ENCODE measurements around the gene CHST10.

CHST10 gene

GRCh38 chr2:100407563-100407962, 9.9 kb downstream of the CHST10 start:
- no peaks in the 10 kb centered on the region for H3K9me3 Mint-ChIP-seq
- H3K27me3 Mint-ChIP-seq = no peaks in the 10 kb centered on the region
- H3K36me3 Mint-ChIP-seq = peaks cover 61% of the 10 kb centered on the region
- no peak overlapping the region for H3K27ac Mint-ChIP-seq
- H3K4me3 Mint-ChIP-seq = no peak overlapping the region
- no peak for ATAC-seq
- H3K4me1 Mint-ChIP-seq = peaks cover 6% of the 10 kb centered on the region

GRCh38 chr2:100407073-100407472, 10.4 kb downstream of the CHST10 start:
- Mint-ChIP-seq H3K36me3 (peaks cover 64% of the 10 kb centered on the region), H3K9me3 (no peaks in the 10 kb centered on the region), H3K27ac (no peak overlapping the region), H3K4me3 (no peak overlapping the region), H3K27me3 (no peaks in the 10 kb centered on the region), H3K4me1 (peaks cover 6% of the 10 kb centered on the region)
- no peak for ATAC-seq

GRCh38 chr2:100406120-100406508, 11.4 kb downstream of the CHST10 start:
- no peaks in the 10 kb centered on the region for H3K9me3 Mint-ChIP-seq

GRCh38 chr2:100405403-100406119, 11.9 kb downstream of the CHST10 start:
- Mint-ChIP-seq H3K4me3 (no peak overlapping the region), H3K9me3 (no peaks in the 10 kb centered on the region), H3K27me3 (no peaks in the 10 kb centered on the region), H3K27ac (no peak overlapping the region), H3K36me3 (peaks cover 75% of the 10 kb centered on the region), H3K4me1 (peaks cover 6% of the 10 kb centered on the region)
- no peak for ATAC-seq

More at GRCh38 chr2:100406120-100406508, 11.4 kb downstream of the CHST10 start:
- Mint-ChIP-seq H3K27ac (no peak overlapping the region), H3K36me3 (peaks cover 74% of the 10 kb centered on the region), H3K4me3 (no peak overlapping the region), H3K4me1 (peaks cover 6% of the 10 kb centered on the region), H3K27me3 (no peaks in the 10 kb centered on the region)
- no peak for ATAC-seq

GRCh38 chr2:100404411-100404810, 13.1 kb downstream of the CHST10 start:
- no peak overlapping the region for H3K27ac Mint-ChIP-seq
- no peaks in the 10 kb centered on the region for H3K9me3 Mint-ChIP-seq
- H3K27me3 Mint-ChIP-seq = no peaks in the 10 kb centered on the region
- no peaks in the 10 kb centered on the region for H3K4me1 Mint-ChIP-seq
- no peak overlapping the region for H3K4me3 Mint-ChIP-seq
- peaks cover 74% of the 10 kb centered on the region for H3K36me3 Mint-ChIP-seq
- no peak for ATAC-seq

GRCh38 chr2:100403722-100404121, 13.7 kb downstream of the CHST10 start:
- Mint-ChIP-seq H3K27ac (no peak overlapping the region), H3K27me3 (no peaks in the 10 kb centered on the region), H3K4me3 (no peak overlapping the region), H3K9me3 (no peaks in the 10 kb centered on the region), H3K4me1 (no peaks in the 10 kb centered on the region), H3K36me3 (peaks cover 74% of the 10 kb centered on the region)
- no peak for ATAC-seq

GRCh38 chr2:100401268-100401667, 16.2 kb downstream of the CHST10 start:
- H3K9me3 Mint-ChIP-seq = no peaks in the 10 kb centered on the region
- no peak for ATAC-seq
- H3K36me3 Mint-ChIP-seq = peaks cover 75% of the 10 kb centered on the region
- H3K4me1 Mint-ChIP-seq = peaks cover 14% of the 10 kb centered on the region
- H3K27me3 Mint-ChIP-seq = no peaks in the 10 kb centered on the region
- H3K4me3 Mint-ChIP-seq = no peak overlapping the region
- H3K27ac Mint-ChIP-seq = no peak overlapping the region

GRCh38 chr2:100399714-100400113, 17.8 kb downstream of the CHST10 start:
- H3K36me3 Mint-ChIP-seq = peaks cover 60% of the 10 kb centered on the region
- no peak overlapping the region for H3K27ac Mint-ChIP-seq
- H3K4me3 Mint-ChIP-seq = no peak overlapping the region
- H3K9me3 Mint-ChIP-seq = no peaks in the 10 kb centered on the region
- no peak for ATAC-seq
- H3K4me1 Mint-ChIP-seq = peaks cover 30% of the 10 kb centered on the region
- no peaks in the 10 kb centered on the region for H3K27me3 Mint-ChIP-seq

GRCh38 chr2:100397976-100398375, 19.5 kb downstream of the CHST10 start:
- H3K36me3 Mint-ChIP-seq = peaks cover 43% of the 10 kb centered on the region

GRCh38 chr2:100397118-100397860, 20.2 kb downstream of the CHST10 start:
- H3K4me1 Mint-ChIP-seq = peaks cover 44% of the 10 kb centered on the region
- H3K27ac Mint-ChIP-seq = peak overlapping the region; percentile 100
- ATAC-seq = no peak
- peaks cover 43% of the 10 kb centered on the region for H3K36me3 Mint-ChIP-seq
- H3K9me3 Mint-ChIP-seq = no peaks in the 10 kb centered on the region
- no peak overlapping the region for H3K4me3 Mint-ChIP-seq
- no peaks in the 10 kb centered on the region for H3K27me3 Mint-ChIP-seq

More at GRCh38 chr2:100397976-100398375, 19.5 kb downstream of the CHST10 start:
- ATAC-seq = no peak
- Mint-ChIP-seq H3K4me3 (no peak overlapping the region), H3K27me3 (no peaks in the 10 kb centered on the region), H3K9me3 (no peaks in the 10 kb centered on the region), H3K27ac (peak overlapping the region; percentile 100), H3K4me1 (peaks cover 44% of the 10 kb centered on the region)

- peak overlapping the region; percentile 100 for H3K27ac Mint-ChIP-seq
These were observed 21.0 kb downstream of the CHST10 start for GRCh38 chr2:100396483-100396882.

GRCh38 chr2:100395532-100396350, 21.7 kb downstream of the CHST10 start:
- Mint-ChIP-seq H3K4me3 (peak overlapping the region; percentile 76), H3K27ac (peak overlapping the region; percentile 100), H3K36me3 (peaks cover 29% of the 10 kb centered on the region), H3K4me1 (peaks cover 44% of the 10 kb centered on the region), H3K9me3 (no peaks in the 10 kb centered on the region), H3K27me3 (no peaks in the 10 kb centered on the region)
- no peak for ATAC-seq

More at GRCh38 chr2:100396483-100396882, 21.0 kb downstream of the CHST10 start:
- H3K36me3 Mint-ChIP-seq = peaks cover 36% of the 10 kb centered on the region
- H3K4me3 Mint-ChIP-seq = no peak overlapping the region
- H3K27me3 Mint-ChIP-seq = no peaks in the 10 kb centered on the region
- ATAC-seq = no peak
- peaks cover 44% of the 10 kb centered on the region for H3K4me1 Mint-ChIP-seq
- no peaks in the 10 kb centered on the region for H3K9me3 Mint-ChIP-seq

GRCh38 chr2:100394111-100394641, 23.3 kb downstream of the CHST10 start:
- ATAC-seq = peak; percentile 85
- H3K27ac Mint-ChIP-seq = peak overlapping the region; percentile 100
- no peaks in the 10 kb centered on the region for H3K27me3 Mint-ChIP-seq
- peaks cover 44% of the 10 kb centered on the region for H3K4me1 Mint-ChIP-seq
- no peaks in the 10 kb centered on the region for H3K9me3 Mint-ChIP-seq
- H3K36me3 Mint-ChIP-seq = peaks cover 23% of the 10 kb centered on the region
- peak overlapping the region; percentile 76 for H3K4me3 Mint-ChIP-seq

GRCh38 chr2:100393362-100393761, 24.1 kb downstream of the CHST10 start:
- peaks cover 31% of the 10 kb centered on the region for H3K36me3 Mint-ChIP-seq

GRCh38 chr2:100392715-100393114, 24.8 kb downstream of the CHST10 start:
- H3K27ac Mint-ChIP-seq = no peak overlapping the region
- no peaks in the 10 kb centered on the region for H3K9me3 Mint-ChIP-seq
- H3K4me3 Mint-ChIP-seq = no peak overlapping the region
- no peaks in the 10 kb centered on the region for H3K27me3 Mint-ChIP-seq
- no peak for ATAC-seq
- H3K4me1 Mint-ChIP-seq = peaks cover 44% of the 10 kb centered on the region
- H3K36me3 Mint-ChIP-seq = peaks cover 28% of the 10 kb centered on the region

More at GRCh38 chr2:100393362-100393761, 24.1 kb downstream of the CHST10 start:
- H3K4me1 Mint-ChIP-seq = peaks cover 44% of the 10 kb centered on the region
- H3K27ac Mint-ChIP-seq = peak overlapping the region; percentile 100
- no peaks in the 10 kb centered on the region for H3K27me3 Mint-ChIP-seq
- no peaks in the 10 kb centered on the region for H3K9me3 Mint-ChIP-seq
- no peak overlapping the region for H3K4me3 Mint-ChIP-seq
- no peak for ATAC-seq
